ENCODE results near the gene PFDN1. TPM values are rescaled to one million over a fixed set of nuclear protein-coding genes. Genes with fewer than 3 reads are reported as not detected.

PFDN1 gene
- total and polyA plus RNA-seq, 10 of the 15 experiments (the other 5 are each of a cell fraction or from before 2014, with no cell fraction given), result 62.9 to 193 (median 102) TPM

GRCh38 chr5:140214831-140215230 lies 88.1 kb downstream of the PFDN1 start (continued):
- TF ChIP-seq RCOR1 (conservative IDR thresholded peaks at IDR 0.05; ENCODE audit: low read depth, low read length) (no peak), ASH2L (IDR thresholded peaks at IDR 0.05; ENCODE audit: borderline replicate concordance, low read depth) (no peak), MTA2 (IDR thresholded peaks at IDR 0.05; ENCODE audit: low read depth) (0 out of 2 replicates have a peak, but pooled peaks have one; percentile 17), RB1 (IDR thresholded peaks at IDR 0.05; ENCODE audit: borderline replicate concordance) (no peak), TCF12 (IDR thresholded peaks at IDR 0.05; ENCODE audit: low read depth, low read length) (no peak)

- 95% methylated on average over 1 of the region's 1 CpG for whole genome bisulfite sequencing (ENCODE audit: insufficient coverage, insufficient replicate concordance, low lambda C conversion rate, missing lambda C conversion rate)
- H3K27ac ChIP-seq (ENCODE audit: control insufficient read depth, insufficient read depth), result no peak overlapping the region
- H2AFZ ChIP-seq (ENCODE audit: control insufficient read depth, low read depth, low read length), result no peak overlapping the region
- intact Hi-C loops (cut with micrococcal nuclease; ENCODE audit: unreplicated experiment), result no loop called here
- H3K9me3 ChIP-seq (replicated peaks; ENCODE audit: control insufficient read depth, insufficient read depth, low read length), result no peaks in the 10 kb centered on the region
- ChIA-PET CTCF (interaction anchor here (0.8 to 1.5 kb wide), 4 partner anchors 37 to 159 kb away, joined by 3 to 4 read pairs (median 4); no protein-coding TSS in a partner anchor), SMC1A (ENCODE audit: uncharacterized antibody, unreplicated experiment) (interaction anchor here (0.7 to 1.4 kb wide), 5 partner anchors 10 to 132 kb away, joined by 3 read pairs; no protein-coding TSS in a partner anchor), POLR2A (interaction anchor here (0.6 kb wide), 1 partner anchor 44 kb away, joined by 4 read pairs; no protein-coding TSS in a partner anchor), RAD21 (ENCODE audit: unreplicated experiment) (interaction anchor here (0.8 to 1.2 kb wide), 2 partner anchors 14 to 80 kb away, joined by 3 read pairs; no protein-coding TSS in a partner anchor)
- FAIRE-seq (peak; percentile 59), DNase-seq (ENCODE audit: low read depth, low spot score) (no peak), ATAC-seq (peak; percentile 78)
- no peaks in the 10 kb centered on the region for H4K20me1 ChIP-seq (ENCODE audit: control insufficient read depth, insufficient read depth)
- no peaks in the 10 kb centered on the region for H3K79me2 ChIP-seq (ENCODE audit: control insufficient read depth, insufficient read depth, low read length)
- no peaks in the 10 kb centered on the region for H3K27me3 ChIP-seq (replicated peaks in 1 of 2; ENCODE audit: control insufficient read depth in 2 of 2, insufficient read depth in 2 of 2, low read length in 1 of 2)
- H3K4me3 ChIP-seq, result no peak overlapping the region
- BruUV-seq (replicated peaks), result no TSS peak
- in situ Hi-C loops (cut with MboI), result no loop called here
- TF ChIP-seq JUNB (IDR thresholded peaks at IDR 0.05) (peak; percentile 60; the same call in 1 of the 2 replicates), RB1 (IDR thresholded peaks at IDR 0.05; ENCODE audit: borderline replicate concordance) (no peak), IRF5 (IDR thresholded peaks at IDR 0.05; ENCODE audit: borderline replicate concordance) (no peak)
- H3K9ac ChIP-seq (ENCODE audit: control insufficient read depth, insufficient read depth, low read length), result no peak overlapping the region
- H3K4me1 ChIP-seq (ENCODE audit: control insufficient read depth, insufficient read depth, low read length), result no peaks in the 10 kb centered on the region
- no peaks in the 10 kb centered on the region; a peak in 1 of 4 replicates for H3K36me3 ChIP-seq (ENCODE audit: control insufficient read depth in 2 of 2, insufficient read depth in 2 of 2, low read length in 1 of 2)
- H3K4me2 ChIP-seq (ENCODE audit: control insufficient read depth, insufficient read depth), result no peak overlapping the region
Measured at GRCh38 chr5:140213370-140213983, 89.4 kb downstream of the PFDN1 start.
